Activated T-cell treated with anti-CD3 and anti-CD28 coated beads, Interleukin-2, amount 50 U/mL, for 72 hours (primary cell): ENCODE data around the gene TLNRD1. TPM values are rescaled to one million over a fixed set of nuclear protein-coding genes. Genes with fewer than 3 reads are reported as not detected.
A peak's percentile ranks its signal among the peaks of the same experiment; 100 is the strongest.

Experiments used
- ATAC-seq, 2 donors: fragments of 150-1000 bp; cut with Tn5 transposase; replicated peaks in 1 of 2; 2 replicates each; pipeline ENCODE4 v1.10.0; 2021; ENCODE audit warnings: moderate library complexity in 2 of 2, mild to moderate bottlenecking in 1 of 2
- DNase-seq, 2 donors: peaks; one replicate each; pipeline ENCODE4 v3.0.0; 2021 to 2022; ENCODE audit warnings: mixed read lengths in 1 of 2
- H3K27ac Mint-ChIP-seq: one replicate; pipeline ENCODE4 v1.8.0; 2022; ENCODE audit warnings: mild to moderate bottlenecking, moderate library complexity, mixed read lengths
- H3K27me3 Mint-ChIP-seq: one replicate; pipeline ENCODE4 v1.8.0; 2022; ENCODE audit warnings: low read depth, mixed read lengths
- H3K36me3 Mint-ChIP-seq, 2 donors: one replicate each; pipeline ENCODE4 v1.8.0; 2022; ENCODE audit warnings: mixed read lengths in 2 of 2, mild to moderate bottlenecking in 1 of 2; ENCODE audit not compliant: insufficient read depth in 2 of 2
- H3K4me1 Mint-ChIP-seq: one replicate; pipeline ENCODE4 v1.8.0; 2022; ENCODE audit warnings: low read depth, mixed read lengths
- H3K4me3 Mint-ChIP-seq, 2 donors: one replicate each; pipeline ENCODE4 v1.8.0; 2022; ENCODE audit warnings: mild to moderate bottlenecking in 2 of 2, mixed read lengths in 2 of 2, moderate library complexity in 2 of 2
- H3K9me3 Mint-ChIP-seq, 2 donors: one replicate each; pipeline ENCODE4 v1.8.0; 2022; ENCODE audit warnings: mixed read lengths in 2 of 2
- total RNA-seq, 2 donors: library from RNA; stranded (reverse); gene quantifications; one replicate each; pipeline ENCODE4 v1.2.3, GENCODE V29; 2022

TLNRD1 gene
- total RNA-seq, 2 donors from 2014 or later, result 11.3 to 17.2 TPM

DNA sequence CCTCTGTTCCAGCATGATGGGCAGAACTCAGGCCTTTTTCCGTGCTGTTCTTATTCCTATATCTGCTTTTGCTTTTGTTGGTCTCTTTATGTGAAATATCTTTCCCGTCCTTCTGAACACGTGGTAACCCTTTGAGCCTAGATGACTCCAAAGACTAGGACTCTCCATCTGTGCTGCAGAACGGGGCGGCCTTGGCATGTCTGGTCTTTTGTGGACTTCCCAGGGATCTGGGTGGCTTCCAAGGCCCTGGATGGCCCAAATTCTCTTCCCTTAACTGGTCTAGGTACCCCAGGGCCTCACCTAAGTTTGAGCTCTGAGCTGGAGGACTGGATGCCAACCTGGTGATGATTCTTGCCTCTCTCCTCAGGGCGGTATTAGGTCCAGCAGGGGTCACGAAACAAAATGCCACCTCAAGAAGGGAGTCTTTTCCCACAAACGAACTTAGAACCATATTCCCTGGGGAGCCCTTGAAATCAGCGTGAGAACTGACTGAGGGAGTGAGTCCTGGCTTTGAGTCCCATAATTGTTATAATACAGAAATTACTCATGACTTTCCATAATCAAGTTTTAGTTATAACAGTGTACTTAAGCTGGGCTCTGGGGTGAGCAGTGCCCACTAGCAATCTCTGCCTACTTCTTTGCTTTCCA lies 13.8 kb downstream of the TLNRD1 start:
- Mint-ChIP-seq H3K4me3 (no peak overlapping the region), H3K36me3 (peaks cover 0 to 2% of the 10 kb centered on the region in 2 donors), H3K27ac (no peak overlapping the region), H3K9me3 (no peaks in the 10 kb centered on the region), H3K4me1 (peaks cover 11% of the 10 kb centered on the region), H3K27me3 (no peaks in the 10 kb centered on the region)
- ATAC-seq, result no peak
- DNase-seq, result no peak

DNA sequence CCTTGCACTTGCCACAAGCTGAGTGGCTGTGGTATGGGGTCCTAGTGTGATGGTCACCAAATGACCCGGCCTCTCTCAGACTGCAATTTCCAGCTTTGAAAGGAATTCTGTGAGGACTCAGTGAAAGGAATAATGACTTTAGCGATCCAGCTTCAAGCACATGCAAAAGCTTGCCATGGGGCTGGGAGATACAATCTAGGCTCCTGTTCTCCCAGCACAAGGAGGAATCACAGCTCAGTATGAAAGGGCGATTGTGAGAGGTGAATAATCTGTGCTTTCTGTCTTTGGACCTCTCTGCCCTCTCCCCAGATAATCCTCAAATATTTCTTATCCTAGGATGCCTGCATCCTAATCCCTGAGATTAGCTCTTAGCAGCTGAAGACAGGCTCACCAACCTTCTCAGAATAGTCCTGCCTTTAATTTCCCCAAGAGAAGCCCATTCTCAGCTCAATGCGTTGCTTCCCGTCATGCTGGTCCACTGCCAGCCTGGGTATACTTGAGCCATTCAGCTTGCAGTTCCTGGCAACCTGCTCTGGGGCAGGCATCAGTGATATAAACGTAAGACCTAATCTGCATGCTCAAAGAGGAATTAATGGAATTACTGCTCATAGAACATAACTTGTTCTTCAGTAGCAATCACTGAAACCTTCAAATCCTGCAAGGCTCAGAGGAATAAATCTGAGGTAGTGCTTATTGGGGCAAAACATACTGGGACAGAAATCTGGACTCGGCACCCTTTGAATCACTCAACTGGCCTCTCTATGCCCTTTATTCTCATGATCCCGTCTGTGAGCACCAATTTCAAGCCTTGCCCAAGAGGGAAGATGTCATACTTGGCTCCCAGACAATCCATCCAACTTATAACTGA lies 15.1 kb downstream of the TLNRD1 start:
- Mint-ChIP-seq H3K4me3 (no peak overlapping the region), H3K36me3 (peaks cover 0 to 2% of the 10 kb centered on the region in 2 donors), H3K27ac (no peak overlapping the region), H3K27me3 (no peaks in the 10 kb centered on the region), H3K9me3 (no peaks in the 10 kb centered on the region), H3K4me1 (peaks cover 6% of the 10 kb centered on the region)
- ATAC-seq, result no peak
- no peak for DNase-seq

DNA sequence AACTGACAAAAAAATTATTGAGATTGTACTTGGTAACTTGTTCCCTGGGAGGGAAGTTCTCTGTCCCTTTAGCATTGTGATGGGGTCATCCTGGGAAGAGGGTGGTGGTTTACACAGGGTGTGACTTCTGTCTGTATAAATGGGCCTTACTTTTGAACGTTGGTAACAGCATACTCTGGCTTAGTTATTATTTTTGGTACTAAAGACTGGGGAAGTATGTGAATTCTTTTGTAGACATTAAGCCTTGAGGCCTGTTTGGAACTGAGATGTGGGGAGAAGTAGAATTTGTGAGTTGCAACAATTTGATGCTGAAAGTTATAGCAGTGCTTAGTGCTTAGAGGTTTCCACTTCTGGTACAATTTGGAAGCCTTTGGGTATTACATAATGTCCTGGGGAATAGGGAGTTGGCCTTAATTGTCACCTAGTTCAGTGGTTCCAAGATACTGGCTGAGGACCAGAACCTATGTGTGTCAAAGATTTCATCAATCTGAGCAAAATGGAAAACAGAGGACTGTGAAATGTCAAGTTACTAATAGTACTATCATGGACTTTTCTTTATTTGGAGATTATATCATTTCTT lies 15.9 kb downstream of the TLNRD1 start:
- Mint-ChIP-seq H3K4me3 (no peak overlapping the region), H3K4me1 (peaks cover 3% of the 10 kb centered on the region), H3K36me3 (peaks cover 0 to 2% of the 10 kb centered on the region in 2 donors), H3K9me3 (no peaks in the 10 kb centered on the region), H3K27ac (no peak overlapping the region), H3K27me3 (no peaks in the 10 kb centered on the region)
- ATAC-seq (no peak), DNase-seq (no peak)

GRCh38 chr15:81018197-81018596 lies 17.5 kb downstream of the TLNRD1 start:
- Mint-ChIP-seq H3K27ac (no peak overlapping the region), H3K4me3 (no peak overlapping the region), H3K9me3 (no peaks in the 10 kb centered on the region), H3K36me3 (peaks cover 0 to 2% of the 10 kb centered on the region in 2 donors), H3K4me1 (peaks cover 6% of the 10 kb centered on the region), H3K27me3 (no peaks in the 10 kb centered on the region)
- ATAC-seq, result no peak
- DNase-seq, result no peak

- ATAC-seq (no peak), DNase-seq (no peak)
- no peaks in the 10 kb centered on the region for H3K9me3 Mint-ChIP-seq
- peaks cover 37% of the 10 kb centered on the region for H3K4me1 Mint-ChIP-seq
- no peak overlapping the region for H3K4me3 Mint-ChIP-seq
- H3K27me3 Mint-ChIP-seq, result no peaks in the 10 kb centered on the region
- peaks cover 0 to 2% of the 10 kb centered on the region in 2 donors for H3K36me3 Mint-ChIP-seq
- no peak overlapping the region for H3K27ac Mint-ChIP-seq
These were observed 20.6 kb downstream of the TLNRD1 start for GRCh38 chr15:81021321-81021720.

DNA sequence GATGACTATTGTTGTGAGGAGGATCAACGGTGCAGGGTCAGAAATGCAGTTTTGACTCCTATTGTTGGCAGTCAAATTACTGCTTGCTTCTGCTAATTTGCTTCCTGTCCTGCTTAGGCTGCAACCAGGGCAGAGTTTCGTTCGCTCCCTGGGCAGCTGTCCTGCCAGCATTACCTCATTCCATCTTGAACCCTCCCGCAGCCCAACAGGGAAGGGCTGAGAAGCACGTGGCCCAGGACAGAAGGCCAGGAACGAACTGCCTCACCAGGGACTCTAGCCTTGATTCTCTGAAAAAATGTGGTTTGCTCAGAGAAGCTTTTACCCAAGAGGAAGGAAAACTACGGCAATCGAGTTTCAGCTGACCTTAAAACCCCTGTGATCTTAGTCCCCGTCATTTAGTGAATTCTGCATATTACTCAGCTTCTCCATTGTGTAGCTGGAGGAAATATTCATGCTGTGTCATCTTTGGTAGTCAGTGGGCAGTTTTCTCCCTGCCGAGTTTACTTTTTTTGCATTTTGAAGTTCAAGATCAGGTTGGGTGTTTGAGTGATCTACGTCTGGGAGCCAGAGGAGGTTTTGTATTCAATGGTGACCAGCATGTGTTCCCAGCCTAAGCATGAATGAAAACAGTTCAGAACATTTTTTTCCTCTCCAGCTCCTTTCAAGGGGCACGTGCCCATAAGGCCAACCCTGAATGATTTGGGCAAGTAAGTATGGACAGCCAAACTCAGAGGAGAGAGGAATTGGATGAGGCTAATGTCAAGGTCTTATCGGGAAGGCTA lies 23.0 kb downstream of the TLNRD1 start:
- ATAC-seq (peak; percentile 93 to 95), DNase-seq (peak; percentile 44 to 53)
- Mint-ChIP-seq H3K9me3 (no peaks in the 10 kb centered on the region), H3K27me3 (no peaks in the 10 kb centered on the region), H3K27ac (peak overlapping the region; percentile 84), H3K4me3 (peak overlapping the region; percentile 54 to 63), H3K4me1 (peaks cover 45% of the 10 kb centered on the region), H3K36me3 (no peaks in the 10 kb centered on the region)

GRCh38 chr15:81024265-81024872 lies 23.6 kb downstream of the TLNRD1 start:
- Mint-ChIP-seq H3K4me3 (peak overlapping the region; percentile 54 to 63), H3K27me3 (no peaks in the 10 kb centered on the region), H3K4me1 (peaks cover 45% of the 10 kb centered on the region), H3K9me3 (no peaks in the 10 kb centered on the region), H3K27ac (peak overlapping the region; percentile 84), H3K36me3 (peaks cover 0 to 3% of the 10 kb centered on the region in 2 donors)
- no peak for DNase-seq
- peak in 1 of 2 donors; percentile 5 for ATAC-seq

DNA sequence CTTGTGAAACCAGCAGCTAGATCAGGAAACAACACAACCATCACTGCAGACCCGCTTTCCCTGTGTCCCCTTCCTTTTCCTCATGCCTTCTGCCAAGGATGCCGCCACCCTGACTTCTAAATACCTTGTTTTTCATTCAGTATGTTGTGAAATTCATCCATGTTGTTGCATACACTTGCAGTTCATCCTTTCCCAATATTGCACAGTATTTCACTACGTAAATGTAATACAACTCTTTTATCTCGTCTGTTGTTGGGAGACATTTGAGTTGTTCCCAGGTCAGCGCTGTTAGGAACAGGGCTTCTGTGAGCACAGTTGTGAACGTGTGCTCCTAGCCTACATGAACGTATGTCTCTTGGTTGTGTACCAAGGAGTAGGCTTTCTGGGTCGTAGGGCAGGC lies 24.2 kb downstream of the TLNRD1 start:
- no peak for DNase-seq
- H3K9me3 Mint-ChIP-seq, result peaks cover 3 to 5% of the 10 kb centered on the region in 2 donors
- no peaks in the 10 kb centered on the region for H3K27me3 Mint-ChIP-seq
- peaks cover 4 to 8% of the 10 kb centered on the region in 2 donors for H3K36me3 Mint-ChIP-seq
- no peak overlapping the region for H3K4me3 Mint-ChIP-seq
- ATAC-seq, result no peak
- H3K4me1 Mint-ChIP-seq, result peaks cover 45% of the 10 kb centered on the region
- no peak overlapping the region for H3K27ac Mint-ChIP-seq

- Mint-ChIP-seq H3K4me1 (peaks cover 45% of the 10 kb centered on the region), H3K4me3 (no peak overlapping the region), H3K9me3 (peaks cover 6 to 8% of the 10 kb centered on the region in 2 donors), H3K36me3 (peaks cover 6 to 8% of the 10 kb centered on the region in 2 donors), H3K27ac (no peak overlapping the region), H3K27me3 (no peaks in the 10 kb centered on the region)
- ATAC-seq (no peak), DNase-seq (no peak)
These were observed 25.1 kb downstream of the TLNRD1 start for GRCh38 chr15:81025721-81026370.

- ATAC-seq (no peak), DNase-seq (no peak)
- Mint-ChIP-seq H3K4me3 (no peak overlapping the region), H3K9me3 (peaks cover 6 to 8% of the 10 kb centered on the region in 2 donors), H3K27ac (no peak overlapping the region), H3K36me3 (peaks cover 8% of the 10 kb centered on the region in 2 donors), H3K4me1 (peaks cover 45% of the 10 kb centered on the region), H3K27me3 (no peaks in the 10 kb centered on the region)
These were observed 26.3 kb downstream of the TLNRD1 start for GRCh38 chr15:81026836-81027599.

DNA sequence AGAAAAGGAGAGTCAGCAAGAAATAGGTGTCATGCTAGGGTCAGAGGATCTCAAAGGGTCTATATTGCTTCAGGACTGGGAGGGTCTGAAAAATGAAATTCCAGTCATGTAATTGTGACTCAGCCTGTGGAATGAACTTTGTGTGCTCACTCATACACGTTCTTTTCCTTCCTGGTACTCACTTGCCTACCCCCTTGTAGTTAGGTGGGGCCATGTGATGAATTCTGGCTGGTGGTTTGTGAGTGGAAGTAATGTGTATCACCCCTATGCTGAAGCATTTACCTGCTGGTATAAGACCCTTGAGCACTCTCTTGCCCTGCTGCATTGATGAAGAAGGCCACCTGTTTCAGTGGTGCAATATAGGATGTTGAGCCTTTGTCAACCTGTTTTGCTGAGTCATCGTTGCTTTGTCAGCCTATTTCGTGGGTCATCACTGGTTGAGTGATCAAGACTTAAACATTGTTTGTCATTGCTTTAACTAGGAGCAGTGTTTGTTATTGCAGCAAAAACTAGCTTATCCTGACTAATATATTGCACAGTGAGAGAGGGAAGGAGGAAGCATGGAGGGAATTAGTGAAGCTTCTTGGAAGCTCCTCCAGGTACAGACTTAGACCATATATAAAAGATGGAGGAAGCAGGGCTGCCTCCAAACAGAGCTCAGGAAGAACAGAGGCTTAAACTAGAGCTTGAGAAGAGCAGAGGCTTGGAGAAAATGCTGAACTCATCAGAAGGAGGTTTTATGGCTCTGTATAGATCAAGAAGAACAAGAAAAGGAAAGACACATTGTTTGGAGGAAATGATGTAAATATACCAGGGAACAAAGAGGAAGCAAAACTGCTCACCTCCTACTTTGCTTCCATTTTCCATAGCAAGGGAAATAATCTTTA lies 28.9 kb downstream of the TLNRD1 start:
- DNase-seq, result no peak

More for the DNA sequence above, 28.9 kb downstream of the TLNRD1 start:
- H3K36me3 Mint-ChIP-seq, result peaks cover 8% of the 10 kb centered on the region in 2 donors
- H3K27ac Mint-ChIP-seq, result no peak overlapping the region
- peaks cover 34% of the 10 kb centered on the region for H3K4me1 Mint-ChIP-seq
- no peak for ATAC-seq
- no peaks in the 10 kb centered on the region for H3K27me3 Mint-ChIP-seq
- no peak overlapping the region for H3K4me3 Mint-ChIP-seq
- peaks cover 6 to 8% of the 10 kb centered on the region in 2 donors for H3K9me3 Mint-ChIP-seq
